ENCODE results near the gene PAPOLA. TPM values are rescaled to one million over a fixed set of nuclear protein-coding genes. Genes with fewer than 3 reads are reported as not detected.

Gene PAPOLA
- total and polyA plus RNA-seq, 12 donors = 63.0 to 159 (median 110) TPM

GRCh38 chr14:96484399-96484798 is 17.8 kb upstream of the PAPOLA start:
- peaks cover 0 to 5% (median 0%) of the 10 kb centered on the region in 7 donors for H3K27me3 ChIP-seq
- TF ChIP-seq CTCF (IDR thresholded peaks at IDR 0.05) = no peak
- no peak overlapping the region for H3K4me3 ChIP-seq
- no peaks in the 10 kb centered on the region for H3K36me3 ChIP-seq
- intact Hi-C loops (cut with DNase I) = no loop called here
- no peak overlapping the region for H3K27ac ChIP-seq
- H3K4me1 ChIP-seq = no peaks in the 10 kb centered on the region
- ATAC-seq (no peak), DNase-seq (no peak)
- no peaks in the 10 kb centered on the region for H3K9me3 ChIP-seq

GRCh38 chr14:96486705-96487104 is 15.5 kb upstream of the PAPOLA start:
- 77 to 84% methylated on average over 4 of the region's 4 CpGs for WGBS, 2 donors

GRCh38 chr14:96489327-96489726 is 12.9 kb upstream of the PAPOLA start:
- Histone ChIP-seq H3K27me3 (peaks cover 0 to 5% (median 3%) of the 10 kb centered on the region in 7 donors), H3K36me3 (no peaks in the 10 kb centered on the region), H3K4me3 (no peak overlapping the region), H3K4me1 (no peaks in the 10 kb centered on the region), H3K27ac (no peak overlapping the region), H3K9me3 (no peaks in the 10 kb centered on the region)
- TF ChIP-seq CTCF (IDR thresholded peaks at IDR 0.05) = no peak
- intact Hi-C loops (cut with DNase I) = no loop called here
- WGBS, 2 donors = 86 to 88% methylated on average over 4 of the region's 4 CpGs
- DNase-seq = no peak
- no peak for ATAC-seq

More at GRCh38 chr14:96486705-96487104, 15.5 kb upstream of the PAPOLA start:
- Histone ChIP-seq H3K27ac (no peak overlapping the region), H3K9me3 (no peaks in the 10 kb centered on the region), H3K4me1 (no peaks in the 10 kb centered on the region), H3K27me3 (peaks cover 0 to 5% (median 0%) of the 10 kb centered on the region in 7 donors), H3K4me3 (no peak overlapping the region), H3K36me3 (no peaks in the 10 kb centered on the region)
- no peak for ATAC-seq
- no peak for TF ChIP-seq CTCF (IDR thresholded peaks at IDR 0.05)
- intact Hi-C loops (cut with DNase I) = no loop called here
- no peak for DNase-seq

GRCh38 chr14:96493178-96493577 is 9.0 kb upstream of the PAPOLA start:
- DNase-seq (no peak), ATAC-seq (no peak)
- TF ChIP-seq CTCF (IDR thresholded peaks at IDR 0.05) = no peak
- Histone ChIP-seq H3K4me1 (peaks cover 0 to 6% (median 0%) of the 10 kb centered on the region in 9 donors), H3K27ac (no peak overlapping the region), H3K27me3 (peaks cover 0 to 15% (median 4%) of the 10 kb centered on the region in 7 donors), H3K4me3 (no peak overlapping the region), H3K9me3 (no peaks in the 10 kb centered on the region), H3K36me3 (no peaks in the 10 kb centered on the region)
- WGBS, 2 donors = 96% methylated on average over 1 of the region's 1 CpG
- intact Hi-C loops (cut with DNase I) = no loop called here
